Keratinocyte (primary cell): ENCODE data around the gene ATP6V0E2.

ENCODE experiments used
- EZH2 ChIP-seq: IDR thresholded peaks from one replicate; pipeline ENCODE4 v1.6.1; 2012; ENCODE audit warnings: inconsistent platforms, mild to moderate bottlenecking, low read length, moderate library complexity
- TF ChIP-seq, protein P1 (sequence below), 3 experiments: IDR thresholded peaks in 1 of 3; conservative IDR thresholded peaks in 1 of 3; optimal IDR thresholded peaks in 1 of 3; 2 replicates in 2 of 3; 3 replicates in 1 of 3; pipeline versions ENCODE3 to v1.5.1; 2011; ENCODE audit warnings: low read length in 3 of 3, mild to moderate bottlenecking in 3 of 3, moderate library complexity in 2 of 3, control low read depth in 1 of 3, inconsistent platforms in 1 of 3; ENCODE audit not compliant: insufficient read depth in 2 of 3; ENCODE audit errors: extremely low read depth in 1 of 3

DNA sequence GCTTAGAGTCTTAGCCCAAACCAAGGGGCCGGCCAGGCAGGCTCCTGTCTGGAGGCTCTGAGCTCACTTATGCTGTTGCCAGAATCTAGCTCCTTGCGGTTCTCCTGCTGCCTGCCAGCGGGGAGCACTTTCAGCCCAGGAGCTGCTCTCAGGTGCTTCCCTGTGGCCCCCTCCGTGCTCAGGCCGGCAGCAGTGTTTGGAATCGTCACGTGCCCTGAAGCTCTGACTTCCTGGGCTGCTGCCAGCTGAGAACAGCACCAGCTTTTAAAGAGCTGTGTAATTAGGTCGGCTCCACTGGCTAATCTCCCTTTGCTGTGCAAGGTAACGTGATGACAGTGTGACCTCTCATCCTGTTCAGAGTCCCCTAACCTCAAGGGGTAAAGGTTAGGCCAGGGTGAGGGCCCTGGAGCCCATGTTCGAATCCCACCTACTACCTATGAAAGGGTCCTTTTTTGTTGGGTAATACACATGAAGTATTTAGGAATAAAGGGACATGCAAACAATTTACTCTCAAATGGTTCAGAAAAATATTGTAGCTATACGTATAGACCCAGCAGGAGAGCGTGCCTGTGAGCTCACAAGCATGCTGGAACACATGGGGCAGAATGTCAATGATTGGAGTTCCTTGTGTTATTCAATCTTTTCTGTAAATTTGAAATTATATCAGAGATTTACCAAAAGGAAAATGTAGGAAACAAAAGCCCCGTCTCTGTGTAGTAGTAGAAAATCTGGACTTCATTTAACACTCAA is 19.0 kb upstream of the ATP6V0E2 start:
- TF ChIP-seq, protein P1, sequence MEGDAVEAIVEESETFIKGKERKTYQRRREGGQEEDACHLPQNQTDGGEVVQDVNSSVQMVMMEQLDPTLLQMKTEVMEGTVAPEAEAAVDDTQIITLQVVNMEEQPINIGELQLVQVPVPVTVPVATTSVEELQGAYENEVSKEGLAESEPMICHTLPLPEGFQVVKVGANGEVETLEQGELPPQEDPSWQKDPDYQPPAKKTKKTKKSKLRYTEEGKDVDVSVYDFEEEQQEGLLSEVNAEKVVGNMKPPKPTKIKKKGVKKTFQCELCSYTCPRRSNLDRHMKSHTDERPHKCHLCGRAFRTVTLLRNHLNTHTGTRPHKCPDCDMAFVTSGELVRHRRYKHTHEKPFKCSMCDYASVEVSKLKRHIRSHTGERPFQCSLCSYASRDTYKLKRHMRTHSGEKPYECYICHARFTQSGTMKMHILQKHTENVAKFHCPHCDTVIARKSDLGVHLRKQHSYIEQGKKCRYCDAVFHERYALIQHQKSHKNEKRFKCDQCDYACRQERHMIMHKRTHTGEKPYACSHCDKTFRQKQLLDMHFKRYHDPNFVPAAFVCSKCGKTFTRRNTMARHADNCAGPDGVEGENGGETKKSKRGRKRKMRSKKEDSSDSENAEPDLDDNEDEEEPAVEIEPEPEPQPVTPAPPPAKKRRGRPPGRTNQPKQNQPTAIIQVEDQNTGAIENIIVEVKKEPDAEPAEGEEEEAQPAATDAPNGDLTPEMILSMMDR (optimal IDR thresholded peaks at IDR 0.05 in 1 of 3, IDR thresholded peaks at IDR 0.05 in 1 of 3, conservative IDR thresholded peaks at IDR 0.05 in 1 of 3; ENCODE audit: extremely low read depth in 1 of 3, insufficient read depth in 2 of 3, low read length in 3 of 3) = no peak
- TF ChIP-seq EZH2 = no peak
